ENCODE results near the gene CCDC91. TPM values are rescaled to one million over a fixed set of nuclear protein-coding genes. Genes with fewer than 3 reads are reported as not detected.

CCDC91 gene
- total RNA-seq, 3 donors from 2014 or later: 25.0 to 42.5 (median 27.8) TPM

DNA sequence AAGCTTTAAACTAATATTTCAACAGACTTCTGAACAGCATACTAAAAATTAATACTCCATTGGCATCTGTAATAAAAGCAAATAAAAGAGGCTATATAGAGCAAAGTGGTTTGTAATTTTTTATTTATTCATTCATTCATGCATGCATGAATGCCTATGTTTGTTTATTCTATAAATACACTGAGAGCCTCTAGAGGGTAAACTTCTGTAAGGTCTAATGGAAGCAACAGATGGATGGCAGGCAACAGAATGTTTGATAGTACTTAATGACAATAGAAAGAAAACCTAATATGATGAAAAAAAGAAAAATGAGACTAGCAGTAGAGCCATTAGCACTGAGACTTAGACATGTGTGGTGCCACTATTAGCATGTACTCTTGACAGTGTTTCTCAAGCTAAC lies 253.1 kb downstream of the CCDC91 start:
- Histone ChIP-seq H3K4me1 (ENCODE audit: low read depth) (no peaks in the 10 kb centered on the region), H3K4me3 (no peak overlapping the region), H3K9me3 (no peaks in the 10 kb centered on the region), H3K36me3 (ENCODE audit: low read depth) (no peaks in the 10 kb centered on the region)
- TF ChIP-seq, protein P1, sequence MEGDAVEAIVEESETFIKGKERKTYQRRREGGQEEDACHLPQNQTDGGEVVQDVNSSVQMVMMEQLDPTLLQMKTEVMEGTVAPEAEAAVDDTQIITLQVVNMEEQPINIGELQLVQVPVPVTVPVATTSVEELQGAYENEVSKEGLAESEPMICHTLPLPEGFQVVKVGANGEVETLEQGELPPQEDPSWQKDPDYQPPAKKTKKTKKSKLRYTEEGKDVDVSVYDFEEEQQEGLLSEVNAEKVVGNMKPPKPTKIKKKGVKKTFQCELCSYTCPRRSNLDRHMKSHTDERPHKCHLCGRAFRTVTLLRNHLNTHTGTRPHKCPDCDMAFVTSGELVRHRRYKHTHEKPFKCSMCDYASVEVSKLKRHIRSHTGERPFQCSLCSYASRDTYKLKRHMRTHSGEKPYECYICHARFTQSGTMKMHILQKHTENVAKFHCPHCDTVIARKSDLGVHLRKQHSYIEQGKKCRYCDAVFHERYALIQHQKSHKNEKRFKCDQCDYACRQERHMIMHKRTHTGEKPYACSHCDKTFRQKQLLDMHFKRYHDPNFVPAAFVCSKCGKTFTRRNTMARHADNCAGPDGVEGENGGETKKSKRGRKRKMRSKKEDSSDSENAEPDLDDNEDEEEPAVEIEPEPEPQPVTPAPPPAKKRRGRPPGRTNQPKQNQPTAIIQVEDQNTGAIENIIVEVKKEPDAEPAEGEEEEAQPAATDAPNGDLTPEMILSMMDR (IDR thresholded peaks at IDR 0.05): no peak
- intact Hi-C loops (cut with DNase I, micrococcal nuclease): no loop called here
- ATAC-seq (no peak), DNase-seq (no peak)

- ATAC-seq: no peak
- DNase-seq: no peak
- H3K4me1 ChIP-seq (ENCODE audit: low read depth): no peaks in the 10 kb centered on the region
- H3K36me3 ChIP-seq (ENCODE audit: low read depth): no peaks in the 10 kb centered on the region
- intact Hi-C loops (cut with DNase I, micrococcal nuclease): no loop called here
- no peaks in the 10 kb centered on the region for H3K9me3 ChIP-seq
- TF ChIP-seq, protein P1 (IDR thresholded peaks at IDR 0.05): no peak
- H3K4me3 ChIP-seq: no peak overlapping the region
These were observed 255.8 kb downstream of the CCDC91 start for GRCh38 chr12:28446031-28446430.

DNA sequence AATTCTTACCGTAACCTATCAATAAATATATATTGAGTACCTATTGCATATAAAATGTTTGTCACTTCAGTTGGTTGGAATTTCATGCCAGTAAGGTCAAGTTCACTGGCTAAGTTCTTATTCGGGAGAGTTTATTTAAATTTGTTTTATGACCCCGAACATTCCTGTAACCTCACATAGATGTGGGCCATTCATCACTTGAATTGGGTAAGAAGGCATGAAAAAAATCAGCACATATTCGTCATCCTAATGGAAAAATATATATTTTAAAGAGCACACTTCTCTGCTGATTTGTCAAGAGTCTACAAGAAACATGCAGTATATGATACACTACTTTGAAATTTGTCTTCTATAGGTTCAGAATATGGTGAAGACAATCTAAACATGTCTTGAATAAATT lies 263.4 kb downstream of the CCDC91 start:
- TF ChIP-seq, protein P1 (IDR thresholded peaks at IDR 0.05): no peak
- ATAC-seq (no peak), DNase-seq (no peak)
- intact Hi-C loops (cut with DNase I, micrococcal nuclease): no loop called here
- Histone ChIP-seq H3K4me3 (no peak overlapping the region), H3K9me3 (no peaks in the 10 kb centered on the region), H3K36me3 (ENCODE audit: low read depth) (no peaks in the 10 kb centered on the region), H3K4me1 (ENCODE audit: low read depth) (no peaks in the 10 kb centered on the region)

DNA sequence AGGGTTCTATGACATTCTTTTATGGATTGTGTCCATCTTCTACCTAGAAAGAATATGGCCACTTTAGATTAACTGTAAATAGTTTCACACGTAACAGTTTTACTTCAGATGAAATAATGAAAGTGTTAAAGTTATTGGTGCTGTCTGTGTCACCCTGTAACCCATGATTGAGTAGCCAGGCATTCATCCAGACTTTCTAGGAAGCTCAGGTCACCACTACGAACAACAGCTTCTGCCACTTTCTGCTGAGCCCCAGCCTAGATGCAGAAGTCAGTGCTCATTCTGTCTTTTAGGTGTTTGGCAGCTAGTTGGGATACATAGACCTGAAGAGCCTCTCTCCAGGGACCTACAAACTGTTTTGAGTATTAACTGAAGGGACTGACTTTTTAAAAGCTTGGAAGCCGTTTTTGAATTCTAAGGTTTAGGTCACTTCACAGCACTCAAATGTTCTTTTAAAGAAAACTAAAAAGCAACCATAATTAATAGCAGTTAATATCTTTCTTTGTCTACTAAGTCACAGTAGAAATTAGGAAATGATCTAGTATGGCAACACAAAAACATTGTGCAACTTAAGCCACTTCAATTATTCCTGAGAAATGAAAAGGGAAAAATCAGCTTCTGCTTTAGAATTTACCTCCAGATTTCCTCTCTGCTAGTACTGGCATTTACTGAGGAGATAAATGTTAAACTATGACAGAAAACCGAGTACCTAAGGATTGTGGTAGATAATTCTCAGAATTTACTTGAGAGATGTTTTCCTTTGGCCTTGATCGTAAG lies 266.9 kb downstream of the CCDC91 start:
- H3K9me3 ChIP-seq: no peaks in the 10 kb centered on the region
- H3K4me3 ChIP-seq: no peak overlapping the region
- DNase-seq (no peak), ATAC-seq (no peak)
- TF ChIP-seq, protein P1 (IDR thresholded peaks at IDR 0.05): no peak
- intact Hi-C loops (cut with DNase I, micrococcal nuclease): no loop called here
- no peaks in the 10 kb centered on the region for H3K4me1 ChIP-seq (ENCODE audit: low read depth)
- H3K36me3 ChIP-seq (ENCODE audit: low read depth): no peaks in the 10 kb centered on the region

DNA sequence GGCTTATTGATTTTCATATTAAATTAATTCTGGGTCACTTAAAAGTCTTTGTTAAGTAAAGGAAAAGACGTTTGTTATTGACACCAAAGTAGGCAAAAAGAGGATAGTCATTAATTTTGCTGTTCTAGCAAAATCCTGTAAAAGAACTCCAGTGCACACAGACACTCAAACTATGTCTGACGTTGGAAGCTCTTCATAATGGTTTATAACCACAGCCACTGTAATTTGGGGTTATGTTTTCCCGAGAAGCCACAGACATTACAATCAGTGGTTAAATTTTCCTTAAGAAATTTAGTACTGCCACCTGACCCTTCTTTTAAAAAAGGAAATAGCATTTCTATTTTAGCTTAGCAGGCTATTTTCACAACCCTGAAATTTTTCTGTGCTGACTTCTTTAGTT lies 267.5 kb downstream of the CCDC91 start:
- no peaks in the 10 kb centered on the region for H3K36me3 ChIP-seq (ENCODE audit: low read depth)
- H3K4me1 ChIP-seq (ENCODE audit: low read depth): no peaks in the 10 kb centered on the region
- ATAC-seq: no peak
- intact Hi-C loops (cut with DNase I, micrococcal nuclease): no loop called here
- H3K4me3 ChIP-seq: no peak overlapping the region
- no peaks in the 10 kb centered on the region for H3K9me3 ChIP-seq
- no peak for DNase-seq
- TF ChIP-seq, protein P1 (IDR thresholded peaks at IDR 0.05): no peak

Measured in mucosa of descending colon (tissue), 3 donors.